ENCODE data around the gene NXF1.

NXF1 gene

DNA sequence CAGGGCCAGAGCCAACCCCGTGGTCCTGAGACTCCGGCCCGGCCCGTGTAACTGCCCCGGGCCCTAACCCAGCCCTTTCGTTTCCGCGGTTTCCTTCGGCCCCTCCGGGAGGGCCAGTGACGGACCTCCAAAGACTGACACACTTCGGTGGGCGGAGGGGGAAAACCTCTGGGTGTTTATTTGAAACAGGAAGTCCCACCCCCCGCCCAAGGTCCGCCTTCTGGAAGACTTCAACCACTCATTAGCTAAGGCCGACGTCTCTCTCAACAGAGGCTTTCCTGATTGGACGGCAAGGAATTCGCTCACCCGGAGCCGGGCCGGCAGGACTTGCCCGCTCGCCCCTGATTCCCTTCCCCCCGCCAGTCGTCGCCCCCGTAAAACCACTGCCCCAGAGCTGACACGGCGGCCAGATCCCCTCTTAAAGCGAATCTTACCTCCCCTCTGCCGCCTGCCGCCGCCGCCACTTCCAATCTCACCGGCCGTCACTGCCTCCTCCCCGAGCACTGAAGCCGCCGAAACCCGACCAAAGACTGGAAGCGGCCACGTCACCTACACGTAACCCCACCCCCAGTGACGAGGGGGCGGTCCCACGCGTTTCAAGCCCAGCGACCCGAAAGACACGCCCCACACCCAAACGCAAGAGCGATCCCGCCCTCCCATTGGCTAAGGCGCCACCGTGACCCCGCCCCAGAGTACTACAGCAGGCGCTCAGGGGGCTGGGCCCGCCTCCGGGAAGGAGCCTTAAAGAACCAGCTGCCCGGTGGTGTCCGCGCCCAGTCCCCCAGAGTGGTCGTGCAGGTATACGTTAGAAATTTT lies 26.5 kb upstream of the NXF1 start, which contains the start of gene STX5 (continued):
- TF ChIP-seq, protein P1, sequence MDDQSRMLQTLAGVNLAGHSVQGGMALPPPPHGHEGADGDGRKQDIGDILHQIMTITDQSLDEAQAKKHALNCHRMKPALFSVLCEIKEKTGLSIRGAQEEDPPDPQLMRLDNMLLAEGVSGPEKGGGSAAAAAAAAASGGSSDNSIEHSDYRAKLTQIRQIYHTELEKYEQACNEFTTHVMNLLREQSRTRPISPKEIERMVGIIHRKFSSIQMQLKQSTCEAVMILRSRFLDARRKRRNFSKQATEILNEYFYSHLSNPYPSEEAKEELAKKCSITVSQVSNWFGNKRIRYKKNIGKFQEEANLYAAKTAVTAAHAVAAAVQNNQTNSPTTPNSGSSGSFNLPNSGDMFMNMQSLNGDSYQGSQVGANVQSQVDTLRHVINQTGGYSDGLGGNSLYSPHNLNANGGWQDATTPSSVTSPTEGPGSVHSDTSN (CRISPR knock-in tag; IDR thresholded peaks at IDR 0.05), result peak; percentile 92; the same call in 1 of the 2 replicates
- TF ChIP-seq ZFP41 (tag by site-specific recombination; IDR thresholded peaks at IDR 0.05; ENCODE audit: borderline replicate concordance) (no peak), IKZF3 (tag by site-specific recombination; IDR thresholded peaks at IDR 0.05) (no peak), ZNF843 (tag by site-specific recombination; IDR thresholded peaks at IDR 0.05) (0 out of 2 replicates have a peak, but pooled peaks have one; percentile 5), ZNF335 (tag by site-specific recombination; conservative IDR thresholded peaks at IDR 0.05) (peak; percentile 85), ZFHX2 (tag by site-specific recombination; conservative IDR thresholded peaks at IDR 0.05) (peak; percentile 75), OSR2 (tag by site-specific recombination; IDR thresholded peaks at IDR 0.05) (no peak), ZFP69B (tag by site-specific recombination; IDR thresholded peaks at IDR 0.05) (no peak), KLF8 (tag by site-specific recombination; IDR thresholded peaks at IDR 0.05) (peak; percentile 27), SP3 (tag by site-specific recombination; IDR thresholded peaks at IDR 0.05) (peak; percentile 88)
- TF ChIP-seq, protein P2, sequence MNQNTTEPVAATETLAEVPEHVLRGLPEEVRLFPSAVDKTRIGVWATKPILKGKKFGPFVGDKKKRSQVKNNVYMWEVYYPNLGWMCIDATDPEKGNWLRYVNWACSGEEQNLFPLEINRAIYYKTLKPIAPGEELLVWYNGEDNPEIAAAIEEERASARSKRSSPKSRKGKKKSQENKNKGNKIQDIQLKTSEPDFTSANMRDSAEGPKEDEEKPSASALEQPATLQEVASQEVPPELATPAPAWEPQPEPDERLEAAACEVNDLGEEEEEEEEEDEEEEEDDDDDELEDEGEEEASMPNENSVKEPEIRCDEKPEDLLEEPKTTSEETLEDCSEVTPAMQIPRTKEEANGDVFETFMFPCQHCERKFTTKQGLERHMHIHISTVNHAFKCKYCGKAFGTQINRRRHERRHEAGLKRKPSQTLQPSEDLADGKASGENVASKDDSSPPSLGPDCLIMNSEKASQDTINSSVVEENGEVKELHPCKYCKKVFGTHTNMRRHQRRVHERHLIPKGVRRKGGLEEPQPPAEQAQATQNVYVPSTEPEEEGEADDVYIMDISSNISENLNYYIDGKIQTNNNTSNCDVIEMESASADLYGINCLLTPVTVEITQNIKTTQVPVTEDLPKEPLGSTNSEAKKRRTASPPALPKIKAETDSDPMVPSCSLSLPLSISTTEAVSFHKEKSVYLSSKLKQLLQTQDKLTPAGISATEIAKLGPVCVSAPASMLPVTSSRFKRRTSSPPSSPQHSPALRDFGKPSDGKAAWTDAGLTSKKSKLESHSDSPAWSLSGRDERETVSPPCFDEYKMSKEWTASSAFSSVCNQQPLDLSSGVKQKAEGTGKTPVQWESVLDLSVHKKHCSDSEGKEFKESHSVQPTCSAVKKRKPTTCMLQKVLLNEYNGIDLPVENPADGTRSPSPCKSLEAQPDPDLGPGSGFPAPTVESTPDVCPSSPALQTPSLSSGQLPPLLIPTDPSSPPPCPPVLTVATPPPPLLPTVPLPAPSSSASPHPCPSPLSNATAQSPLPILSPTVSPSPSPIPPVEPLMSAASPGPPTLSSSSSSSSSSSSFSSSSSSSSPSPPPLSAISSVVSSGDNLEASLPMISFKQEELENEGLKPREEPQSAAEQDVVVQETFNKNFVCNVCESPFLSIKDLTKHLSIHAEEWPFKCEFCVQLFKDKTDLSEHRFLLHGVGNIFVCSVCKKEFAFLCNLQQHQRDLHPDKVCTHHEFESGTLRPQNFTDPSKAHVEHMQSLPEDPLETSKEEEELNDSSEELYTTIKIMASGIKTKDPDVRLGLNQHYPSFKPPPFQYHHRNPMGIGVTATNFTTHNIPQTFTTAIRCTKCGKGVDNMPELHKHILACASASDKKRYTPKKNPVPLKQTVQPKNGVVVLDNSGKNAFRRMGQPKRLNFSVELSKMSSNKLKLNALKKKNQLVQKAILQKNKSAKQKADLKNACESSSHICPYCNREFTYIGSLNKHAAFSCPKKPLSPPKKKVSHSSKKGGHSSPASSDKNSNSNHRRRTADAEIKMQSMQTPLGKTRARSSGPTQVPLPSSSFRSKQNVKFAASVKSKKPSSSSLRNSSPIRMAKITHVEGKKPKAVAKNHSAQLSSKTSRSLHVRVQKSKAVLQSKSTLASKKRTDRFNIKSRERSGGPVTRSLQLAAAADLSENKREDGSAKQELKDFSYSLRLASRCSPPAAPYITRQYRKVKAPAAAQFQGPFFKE (tag by site-specific recombination; IDR thresholded peaks at IDR 0.05; ENCODE audit: borderline replicate concordance), result no peak

GRCh38 chr11:62830904-62831519 lies 25.8 kb upstream of the NXF1 start:
- Histone ChIP-seq H3K27ac (ENCODE audit: extremely low read depth, low read depth, low read length) (peak overlapping the region; percentile 88), H3K9me3 (ENCODE audit: control insufficient read depth, insufficient read depth, low read depth, low read length) (no peaks in the 10 kb centered on the region), H3K4me1 (ENCODE audit: control insufficient read depth, insufficient read depth, low read length) (peaks cover 2% of the 10 kb centered on the region; the same call in 1 of the 2 replicates), H3K4me3 (ENCODE audit: low read depth, low read length) (peak overlapping the region; percentile 87), H3K36me3 (ENCODE audit: control insufficient read depth in 2 of 2, insufficient read depth in 1 of 2, low read length in 2 of 2) (peaks cover 0 to 55% of the 10 kb centered on the region in 2 experiments; a peak in 2 of 3 replicates)
- ChIA-PET POLR2A (interaction anchor here (0.6 to 5.1 kb wide), 29 partner anchors 8 to 257 kb away, joined by 3 to 93 read pairs (median 7); partner anchors contain the start of genes BSCL2, C11orf98, CSKMT and EEF1G), CTCF (interaction anchor here (1.5 to 2.1 kb wide), 2 partner anchors 44 kb away, joined by 7 to 13 read pairs; partner anchors contain the start of gene TMEM179B)
- no peak for TF ChIP-seq SP2 (tag by site-specific recombination; IDR thresholded peaks at IDR 0.05)
- 0 out of 2 replicates have a peak, but pooled peaks have one; percentile 35 for TF ChIP-seq ZSCAN30 (tag by site-specific recombination; IDR thresholded peaks at IDR 0.05)
- no peak for TF ChIP-seq ZBTB8A (tag by site-specific recombination; IDR thresholded peaks at IDR 0.05)
- TF ChIP-seq ZNF324 (tag by site-specific recombination; IDR thresholded peaks at IDR 0.05), result peak; percentile 83
- TF ChIP-seq, protein P3, sequence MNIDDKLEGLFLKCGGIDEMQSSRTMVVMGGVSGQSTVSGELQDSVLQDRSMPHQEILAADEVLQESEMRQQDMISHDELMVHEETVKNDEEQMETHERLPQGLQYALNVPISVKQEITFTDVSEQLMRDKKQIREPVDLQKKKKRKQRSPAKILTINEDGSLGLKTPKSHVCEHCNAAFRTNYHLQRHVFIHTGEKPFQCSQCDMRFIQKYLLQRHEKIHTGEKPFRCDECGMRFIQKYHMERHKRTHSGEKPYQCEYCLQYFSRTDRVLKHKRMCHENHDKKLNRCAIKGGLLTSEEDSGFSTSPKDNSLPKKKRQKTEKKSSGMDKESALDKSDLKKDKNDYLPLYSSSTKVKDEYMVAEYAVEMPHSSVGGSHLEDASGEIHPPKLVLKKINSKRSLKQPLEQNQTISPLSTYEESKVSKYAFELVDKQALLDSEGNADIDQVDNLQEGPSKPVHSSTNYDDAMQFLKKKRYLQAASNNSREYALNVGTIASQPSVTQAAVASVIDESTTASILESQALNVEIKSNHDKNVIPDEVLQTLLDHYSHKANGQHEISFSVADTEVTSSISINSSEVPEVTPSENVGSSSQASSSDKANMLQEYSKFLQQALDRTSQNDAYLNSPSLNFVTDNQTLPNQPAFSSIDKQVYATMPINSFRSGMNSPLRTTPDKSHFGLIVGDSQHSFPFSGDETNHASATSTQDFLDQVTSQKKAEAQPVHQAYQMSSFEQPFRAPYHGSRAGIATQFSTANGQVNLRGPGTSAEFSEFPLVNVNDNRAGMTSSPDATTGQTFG (tag by site-specific recombination; IDR thresholded peaks at IDR 0.05; ENCODE audit: borderline replicate concordance), result no peak
- no peak for TF ChIP-seq ZNF501 (tag by site-specific recombination; IDR thresholded peaks at IDR 0.05)
- no peak for TF ChIP-seq ZNF792 (tag by site-specific recombination; IDR thresholded peaks at IDR 0.05)
- 0 out of 2 replicates have a peak, but pooled peaks have one; percentile 24 for TF ChIP-seq KLF7 (tag by site-specific recombination; IDR thresholded peaks at IDR 0.05; ENCODE audit: borderline replicate concordance)
- TF ChIP-seq ZNF341 (tag by site-specific recombination; IDR thresholded peaks at IDR 0.05; ENCODE audit: low read depth), result no peak
- no peak for TF ChIP-seq YY2 (tag by site-specific recombination; IDR thresholded peaks at IDR 0.05)
- TF ChIP-seq, protein P4, sequence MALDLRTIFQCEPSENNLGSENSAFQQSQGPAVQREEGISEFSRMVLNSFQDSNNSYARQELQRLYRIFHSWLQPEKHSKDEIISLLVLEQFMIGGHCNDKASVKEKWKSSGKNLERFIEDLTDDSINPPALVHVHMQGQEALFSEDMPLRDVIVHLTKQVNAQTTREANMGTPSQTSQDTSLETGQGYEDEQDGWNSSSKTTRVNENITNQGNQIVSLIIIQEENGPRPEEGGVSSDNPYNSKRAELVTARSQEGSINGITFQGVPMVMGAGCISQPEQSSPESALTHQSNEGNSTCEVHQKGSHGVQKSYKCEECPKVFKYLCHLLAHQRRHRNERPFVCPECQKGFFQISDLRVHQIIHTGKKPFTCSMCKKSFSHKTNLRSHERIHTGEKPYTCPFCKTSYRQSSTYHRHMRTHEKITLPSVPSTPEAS (tag by site-specific recombination; IDR thresholded peaks at IDR 0.05), result no peak
- no peak for TF ChIP-seq ZNF211 (tag by site-specific recombination; IDR thresholded peaks at IDR 0.05; ENCODE audit: low read depth)
- no peak for TF ChIP-seq REPIN1 (tag by site-specific recombination; IDR thresholded peaks at IDR 0.05; ENCODE audit: low read depth)
- TF ChIP-seq ZNF660 (tag by site-specific recombination; IDR thresholded peaks at IDR 0.05), result peak; percentile 33; the same call in 1 of the 2 replicates

Data from HEK293 (cell line).